Stimulated activated CD8-positive, alpha-beta memory T cell treated with anti-CD3 and anti-CD28 coated beads, Interleukin-2, amount 100 ng/mL, for 48 hours (primary cell): ENCODE data around the gene IPO5.
"Not testable (repeated sequence)": the region's sequence is repeated elsewhere in the genome, so short reads cannot be mapped to it uniquely, and the experiment has no call there.

Experiments used
- DNase-seq, 2 donors: peaks; one replicate each; pipeline ENCODE4 v3.0.0-alpha.2; 2020; ENCODE audit warnings: low read depth in 2 of 2

IPO5 gene

DNA sequence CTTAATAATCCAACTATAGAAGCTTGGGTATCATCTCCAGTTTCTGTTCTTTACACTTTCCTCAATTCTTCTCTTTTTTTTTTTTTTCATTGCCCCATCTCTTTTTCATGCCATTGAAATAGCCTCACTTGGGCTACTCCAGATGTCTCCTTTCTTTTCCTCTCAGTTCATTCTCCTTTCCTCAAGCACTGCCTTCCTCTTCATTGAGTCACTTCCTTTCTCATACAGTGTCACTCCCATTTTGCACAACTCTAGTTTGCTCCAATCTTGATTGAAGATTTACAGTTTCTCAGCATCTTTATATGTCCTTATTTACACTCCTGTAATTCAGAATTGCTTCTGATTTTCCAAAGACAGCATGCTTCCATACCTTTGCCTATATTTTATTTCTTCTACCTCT is 61.3 kb downstream of the IPO5 start:
- no peak for DNase-seq

- DNase-seq, result no peak
Observed at GRCh38 chr13:98018293-98018692, 64.8 kb downstream of the IPO5 start.

DNA sequence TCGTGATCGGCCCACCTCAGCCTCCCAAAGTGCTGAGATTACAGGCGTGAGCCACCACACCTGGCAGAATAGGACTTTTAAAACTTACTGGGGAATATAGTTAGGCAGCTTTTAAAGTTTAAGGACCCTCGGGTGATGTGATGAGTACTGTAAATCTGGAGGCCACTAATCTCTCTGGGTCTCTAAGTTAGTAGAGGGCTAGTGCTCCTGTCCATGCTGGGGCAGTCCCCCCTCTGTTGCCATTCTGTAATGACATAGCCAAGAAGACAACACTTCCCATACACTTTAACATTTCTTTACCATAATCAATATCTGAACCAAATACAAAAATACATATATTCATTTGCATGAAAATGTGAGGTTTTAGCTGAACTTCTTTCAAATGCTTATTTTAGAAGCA is 65.7 kb downstream of the IPO5 start:
- DNase-seq, result no peak

GRCh38 chr13:98020271-98020670 is 66.8 kb downstream of the IPO5 start:
- no peak for DNase-seq

- no peak for DNase-seq
Observed at GRCh38 chr13:98022210-98022609, 68.7 kb downstream of the IPO5 start.

DNA sequence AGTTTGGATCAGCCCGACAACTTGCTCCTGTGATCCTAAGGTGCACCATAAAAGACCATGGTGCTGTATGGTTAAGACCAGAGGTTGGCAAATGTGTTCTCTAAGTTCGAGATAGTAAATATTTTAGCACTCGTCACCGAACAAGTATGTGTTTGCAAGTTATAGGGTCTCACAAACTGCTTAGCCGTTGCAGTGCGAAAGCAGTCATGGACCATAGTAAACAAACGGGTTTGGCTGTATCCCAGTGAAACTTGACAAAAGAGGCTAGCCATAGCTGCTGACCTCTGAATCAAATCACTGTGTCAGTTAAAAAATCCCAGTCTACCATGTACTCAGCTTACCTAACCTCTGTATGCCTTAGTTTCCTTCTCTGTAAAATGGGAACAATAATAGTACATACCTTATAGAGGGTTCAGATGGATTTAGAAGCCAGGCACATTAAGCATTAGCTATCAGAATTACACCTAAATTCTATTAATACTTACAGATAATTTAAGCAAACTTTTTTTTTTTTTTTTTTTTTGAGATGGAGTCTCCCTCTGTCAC is 72.1 kb downstream of the IPO5 start:
- no peak for DNase-seq

GRCh38 chr13:98026457-98026857 is 73.0 kb downstream of the IPO5 start:
- DNase-seq, result no peak

- DNase-seq, result no peak
Observed at GRCh38 chr13:98032168-98032567, 78.7 kb downstream of the IPO5 start.

DNA sequence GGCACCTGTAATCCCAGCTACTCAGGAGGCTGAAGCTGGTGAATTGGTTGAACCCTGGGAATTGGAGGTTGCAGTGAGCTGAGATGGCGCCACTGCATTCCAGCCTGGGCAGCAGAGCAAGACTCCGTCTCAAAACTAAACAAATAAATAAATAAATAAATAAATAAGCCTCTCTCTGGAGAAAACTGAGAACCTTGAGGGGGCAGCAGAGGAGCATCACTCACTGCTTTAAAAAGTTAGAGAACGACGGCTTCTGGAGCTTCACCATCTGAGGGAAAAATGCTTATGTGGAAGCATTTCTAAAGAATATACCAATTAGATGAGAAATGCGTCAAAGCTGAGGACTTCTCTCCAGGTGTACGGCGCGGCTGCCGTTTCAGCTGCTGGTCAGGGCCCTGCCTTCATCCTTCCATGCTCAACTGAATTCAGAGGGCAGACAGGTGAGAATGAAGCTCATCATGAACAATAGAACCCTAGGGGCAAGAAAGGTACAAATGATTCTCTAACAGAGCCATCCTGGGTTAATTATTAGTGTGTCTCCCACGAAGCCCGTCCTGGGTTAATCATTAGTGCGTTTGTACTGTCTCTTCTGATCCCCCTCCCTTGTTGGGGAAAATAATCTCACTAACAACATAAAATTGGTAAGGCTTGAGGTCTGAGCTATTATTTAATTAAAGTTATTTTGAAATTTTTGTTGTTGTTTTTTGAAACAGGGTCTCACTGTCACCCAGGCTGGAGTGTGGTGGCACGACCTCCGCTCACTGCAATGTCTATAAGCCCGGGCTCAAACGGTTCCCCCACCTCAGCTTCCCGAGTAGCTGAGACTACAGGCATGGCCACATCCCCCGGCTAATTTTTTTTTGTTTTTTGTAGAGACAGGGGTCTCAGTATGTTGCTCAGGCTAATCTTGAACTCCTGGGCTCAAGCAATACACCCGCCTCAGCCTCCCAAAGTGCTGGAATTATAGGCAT is 80.1 kb downstream of the IPO5 start:
- DNase-seq, result no peak

DNA sequence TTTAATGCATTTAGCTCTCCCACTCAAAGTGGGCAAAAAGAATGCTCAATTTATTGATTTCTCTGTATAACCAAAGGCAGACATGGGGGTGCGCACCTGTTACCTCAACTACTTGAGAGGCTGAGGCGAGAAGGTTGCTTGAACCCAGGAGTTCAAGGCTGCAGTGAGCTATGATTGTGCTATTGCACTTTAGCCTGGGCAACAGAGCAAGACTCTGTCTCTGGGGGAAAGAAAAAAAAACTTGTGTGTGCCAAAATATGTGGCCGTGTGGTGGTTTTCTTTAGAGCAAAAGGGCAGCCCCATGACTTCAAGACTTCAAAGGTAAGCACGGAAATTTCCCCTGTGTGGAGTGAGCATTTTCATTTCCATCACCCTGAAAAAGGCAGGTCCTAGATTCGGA is 81.9 kb downstream of the IPO5 start:
- DNase-seq, result no peak

GRCh38 chr13:98036564-98037302 is 83.3 kb downstream of the IPO5 start:
- DNase-seq, result not testable (repeated sequence)

- no peak for DNase-seq
Observed at GRCh38 chr13:98039261-98039660, 85.8 kb downstream of the IPO5 start.

GRCh38 chr13:98039964-98040363 is 86.5 kb downstream of the IPO5 start:
- DNase-seq, result no peak

DNA sequence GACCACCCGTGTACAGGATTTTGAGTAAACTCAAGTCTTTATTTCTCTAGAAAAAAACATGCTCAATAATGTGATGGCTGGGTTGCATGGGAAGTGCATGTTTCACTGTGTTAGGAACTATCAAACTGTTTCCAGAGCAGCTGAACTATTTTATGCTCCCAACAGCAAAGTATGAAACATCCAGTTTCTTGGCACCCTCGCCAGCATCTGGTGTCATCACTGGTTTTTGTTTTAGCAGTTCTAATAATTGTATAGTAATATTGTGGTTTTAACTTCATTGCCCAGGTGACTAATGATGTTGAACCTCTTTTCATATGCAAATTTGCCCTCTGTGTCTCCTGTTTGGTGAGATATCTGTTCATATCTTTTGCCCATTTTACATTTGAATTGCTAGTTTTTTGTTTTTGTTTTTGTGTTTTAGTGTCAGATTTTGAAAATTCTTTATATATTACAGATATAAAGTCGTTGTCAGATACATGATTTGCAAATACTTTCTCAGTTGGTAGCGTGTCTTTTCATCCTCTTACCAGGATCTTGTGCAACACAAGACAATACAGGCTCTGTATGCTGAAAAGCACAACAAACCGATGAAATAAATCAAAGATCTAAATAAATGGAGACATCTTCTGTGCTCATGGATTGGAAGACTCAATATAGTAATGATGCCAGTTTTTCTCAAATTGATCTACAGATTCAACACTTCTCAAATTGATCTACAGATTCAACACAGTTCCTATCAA is 87.8 kb downstream of the IPO5 start:
- no peak for DNase-seq

GRCh38 chr13:98044301-98044700 is 90.8 kb downstream of the IPO5 start:
- DNase-seq, result no peak

- DNase-seq, result not testable (repeated sequence)
Observed at GRCh38 chr13:98047785-98048184, 94.3 kb downstream of the IPO5 start.

GRCh38 chr13:98048265-98048664 is 94.8 kb downstream of the IPO5 start:
- no peak for DNase-seq

DNA sequence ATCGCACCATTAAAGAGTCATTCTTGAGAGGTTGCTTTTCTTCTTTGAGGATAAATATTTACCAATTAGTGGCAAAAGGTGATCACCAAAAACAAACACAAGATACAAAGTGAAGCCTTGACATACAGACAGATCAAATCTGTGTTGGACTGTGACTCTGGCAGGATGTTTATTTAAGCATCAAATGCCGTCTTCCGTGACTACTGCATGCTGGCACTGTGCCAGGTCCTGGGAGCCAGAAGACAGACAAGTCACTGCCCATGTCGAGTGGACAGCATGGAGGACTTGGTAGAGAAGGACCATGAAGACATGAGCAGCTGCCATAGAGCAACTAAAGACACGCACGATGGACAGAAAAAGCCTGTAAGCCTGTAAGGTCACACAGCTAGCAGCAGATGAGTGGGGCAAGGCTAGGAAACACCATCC is 96.6 kb downstream of the IPO5 start:
- DNase-seq, result no peak

DNA sequence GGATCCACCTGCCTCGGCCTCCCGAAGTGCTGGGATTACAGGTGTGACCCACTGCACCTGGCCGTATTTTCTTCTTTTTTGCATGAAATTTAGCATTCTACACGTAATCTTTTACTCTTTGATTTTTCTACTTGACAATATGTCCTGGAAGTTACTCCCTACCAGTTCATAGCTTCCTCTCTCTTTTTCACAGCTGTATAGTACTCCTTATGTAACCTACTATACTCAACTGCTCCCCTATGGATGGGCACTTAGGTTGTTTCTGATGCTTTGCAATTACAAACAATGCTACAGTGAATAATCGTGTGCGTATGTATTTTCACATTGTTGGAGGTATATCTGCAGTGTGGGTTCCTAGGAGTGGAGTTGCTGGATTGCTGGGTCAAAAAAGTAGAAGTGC is 98.9 kb downstream of the IPO5 start:
- no peak for DNase-seq

- DNase-seq, result no peak
Observed at GRCh38 chr13:98054301-98054700, 100.8 kb downstream of the IPO5 start.

DNA sequence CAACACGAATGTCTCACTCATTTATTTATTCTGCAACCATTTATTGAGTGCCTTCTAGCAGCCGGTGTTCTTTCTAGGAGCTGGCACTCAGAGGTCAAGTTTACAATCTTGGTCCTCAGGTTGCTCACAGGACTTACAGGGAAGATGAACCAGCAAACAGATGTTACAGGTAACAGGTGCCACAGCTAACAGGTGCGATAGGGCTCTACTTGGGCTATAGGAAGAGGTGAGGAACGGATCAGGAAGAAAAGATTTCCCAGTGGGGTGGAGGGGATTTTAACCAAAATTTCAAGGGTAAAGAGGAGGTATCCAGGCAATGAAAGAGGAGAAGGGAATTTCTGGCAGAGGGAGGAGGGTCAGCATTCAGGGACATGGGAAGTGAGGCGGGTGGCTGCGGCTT is 102.1 kb downstream of the IPO5 start:
- DNase-seq, result no peak

DNA sequence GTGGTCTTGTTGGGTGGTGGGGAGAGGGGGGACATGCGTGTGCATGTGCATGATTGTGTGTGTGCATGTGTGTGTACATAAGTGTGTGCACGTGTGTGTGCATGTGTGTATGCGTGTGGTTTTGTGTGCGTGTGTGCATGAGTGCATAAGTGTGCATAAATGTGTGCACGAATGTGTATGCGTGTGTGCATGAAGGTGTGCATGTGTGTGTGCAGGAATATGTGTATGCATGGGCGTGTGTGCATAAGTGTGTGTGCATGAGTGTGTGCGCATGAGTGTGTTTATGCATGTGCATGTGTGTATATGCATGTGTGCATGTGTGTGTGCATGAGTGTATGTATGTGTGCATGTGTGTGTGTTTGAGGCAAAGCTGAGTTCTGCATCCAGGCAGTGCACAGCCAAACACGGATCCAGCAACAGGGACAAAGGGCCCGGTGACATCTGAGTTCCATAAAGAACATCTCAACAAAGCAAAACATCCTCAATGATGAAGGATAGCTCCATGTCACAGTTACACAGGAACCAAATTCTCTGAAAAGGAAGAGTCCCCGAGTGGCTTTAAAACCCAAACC is 103.5 kb downstream of the IPO5 start:
- no peak for DNase-seq
